Prostate gland (tissue), 2 donors: ENCODE data around the gene DOCK2. TPM values are rescaled to one million over a fixed set of nuclear protein-coding genes. Genes with fewer than 3 reads are reported as not detected.
A peak's percentile ranks its signal among the peaks of the same experiment; 100 is the strongest.
"Not testable (repeated sequence)": the region's sequence is repeated elsewhere in the genome, so short reads cannot be mapped to it uniquely, and the experiment has no call there.

ENCODE experiments used
- DNase-seq: peaks from one replicate; pipeline ENCODE4 v3.0.0-alpha.2; 2019; ENCODE audit warnings: low spot score
- H3K27ac ChIP-seq, 2 donors: fragments of 200-600 bp; sonication (generic); 2 replicates each; pipeline ENCODE4 v1.5.1; 2017 to 2019
- H3K27me3 ChIP-seq: fragments of 200-600 bp; sonication (generic); replicated peaks from 2 replicates; pipeline ENCODE4 v1.5.1; 2019; ENCODE audit not compliant: insufficient read depth
- H3K36me3 ChIP-seq, 2 donors: fragments of 200-600 bp; sonication (generic); 1 replicate in 1 of 2; 2 replicates in 1 of 2; pipeline versions ENCODE4 v1.5.1 to v1.8.1; 2017 to 2019
- H3K4me1 ChIP-seq: fragments of 200-600 bp; sonication (generic); replicated peaks from 2 replicates; pipeline ENCODE4 v1.5.1; 2019
- H3K4me3 ChIP-seq, 2 donors: fragments of 200-600 bp; sonication (generic); 2 replicates each; pipeline ENCODE4 v1.5.1; 2017 to 2019
- H3K9me3 ChIP-seq: fragments of 200-600 bp; sonication (generic); 2 replicates; pipeline ENCODE4 v1.5.1; 2017
- POLR2A ChIP-seq: fragments of 450-650 bp; IDR thresholded peaks from one replicate; pipeline ENCODE4 v1.6.1; 2016; ENCODE audit warnings: antibody characterized with exemption, mild to moderate bottlenecking
- POLR2AphosphoS5 ChIP-seq: sonication (generic); formaldehyde crosslinking; IDR thresholded peaks from one replicate; pipeline ENCODE4 v1.6.1; 2017; ENCODE audit warnings: antibody characterized with exemption
- WGBS: methylation state at CpG from one replicate; pipeline ENCODE4 v1.1.5; 2018; 5-methylcytosine and 5-hydroxymethylcytosine counted together
- intact Hi-C: fragments of 100-400 bp; cut with DNase I; formaldehyde crosslinking; loops from one replicate; pipeline ENCODE4 v1.14.2; 2022
- total RNA-seq, 2 donors: library from RNA; depleted of rRNA; stranded (reverse); fragments of >200 nt; gene quantifications; one replicate each; pipeline ENCODE4 v1.1.0, GENCODE V29; 2016
- TF ChIP-seq, protein P1 (sequence below), 4 experiments: fragments of 200-600 bp in 2 of 4; fragments of 450-650 bp in 2 of 4; sonication (generic) in 2 of 4; IDR thresholded peaks; 1 replicate in 3 of 4; 2 replicates in 1 of 4; pipeline ENCODE4 v1.5.1; 2016 to 2019; ENCODE audit warnings: antibody characterized with exemption in 4 of 4, mild to moderate bottlenecking in 2 of 4, moderate library complexity in 2 of 4

DOCK2 gene
- total RNA-seq, 2 donors from 2014 or later, result 2.5 to 6.2 TPM

DNA sequence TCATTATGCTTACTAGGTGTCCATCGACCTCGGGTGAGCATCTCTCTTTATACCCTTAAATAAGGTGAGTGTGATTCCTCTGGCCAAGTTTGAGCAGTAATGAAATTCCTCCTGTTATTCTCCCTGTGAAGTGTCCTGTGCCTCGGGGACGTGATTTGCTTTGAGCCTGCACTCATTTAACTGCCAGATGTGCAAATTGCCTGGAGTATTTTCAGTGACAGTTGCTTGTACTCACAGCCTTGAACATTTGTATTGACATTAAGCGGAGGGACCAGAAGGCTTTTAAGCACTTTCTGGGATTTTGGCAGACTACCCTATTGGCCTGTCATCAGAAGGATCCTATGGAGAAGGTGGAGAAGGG is 126.9 kb downstream of the DOCK2 start:
- no peaks in the 10 kb centered on the region for H3K27me3 ChIP-seq
- no peak overlapping the region for H3K27ac ChIP-seq
- 32% methylated on average over 5 of the region's 5 CpGs for whole genome bisulfite sequencing
- DNase-seq, result no peak
- TF ChIP-seq, protein P1, sequence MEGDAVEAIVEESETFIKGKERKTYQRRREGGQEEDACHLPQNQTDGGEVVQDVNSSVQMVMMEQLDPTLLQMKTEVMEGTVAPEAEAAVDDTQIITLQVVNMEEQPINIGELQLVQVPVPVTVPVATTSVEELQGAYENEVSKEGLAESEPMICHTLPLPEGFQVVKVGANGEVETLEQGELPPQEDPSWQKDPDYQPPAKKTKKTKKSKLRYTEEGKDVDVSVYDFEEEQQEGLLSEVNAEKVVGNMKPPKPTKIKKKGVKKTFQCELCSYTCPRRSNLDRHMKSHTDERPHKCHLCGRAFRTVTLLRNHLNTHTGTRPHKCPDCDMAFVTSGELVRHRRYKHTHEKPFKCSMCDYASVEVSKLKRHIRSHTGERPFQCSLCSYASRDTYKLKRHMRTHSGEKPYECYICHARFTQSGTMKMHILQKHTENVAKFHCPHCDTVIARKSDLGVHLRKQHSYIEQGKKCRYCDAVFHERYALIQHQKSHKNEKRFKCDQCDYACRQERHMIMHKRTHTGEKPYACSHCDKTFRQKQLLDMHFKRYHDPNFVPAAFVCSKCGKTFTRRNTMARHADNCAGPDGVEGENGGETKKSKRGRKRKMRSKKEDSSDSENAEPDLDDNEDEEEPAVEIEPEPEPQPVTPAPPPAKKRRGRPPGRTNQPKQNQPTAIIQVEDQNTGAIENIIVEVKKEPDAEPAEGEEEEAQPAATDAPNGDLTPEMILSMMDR (IDR thresholded peaks at IDR 0.05), result no peak
- TF ChIP-seq POLR2A (no peak), POLR2AphosphoS5 (no peak)
- intact Hi-C loops, result no loop called here
- no peaks in the 10 kb centered on the region for H3K9me3 ChIP-seq
- no peaks in the 10 kb centered on the region for H3K4me1 ChIP-seq
- no peaks in the 10 kb centered on the region for H3K36me3 ChIP-seq
- H3K4me3 ChIP-seq, result no peak overlapping the region

DNA sequence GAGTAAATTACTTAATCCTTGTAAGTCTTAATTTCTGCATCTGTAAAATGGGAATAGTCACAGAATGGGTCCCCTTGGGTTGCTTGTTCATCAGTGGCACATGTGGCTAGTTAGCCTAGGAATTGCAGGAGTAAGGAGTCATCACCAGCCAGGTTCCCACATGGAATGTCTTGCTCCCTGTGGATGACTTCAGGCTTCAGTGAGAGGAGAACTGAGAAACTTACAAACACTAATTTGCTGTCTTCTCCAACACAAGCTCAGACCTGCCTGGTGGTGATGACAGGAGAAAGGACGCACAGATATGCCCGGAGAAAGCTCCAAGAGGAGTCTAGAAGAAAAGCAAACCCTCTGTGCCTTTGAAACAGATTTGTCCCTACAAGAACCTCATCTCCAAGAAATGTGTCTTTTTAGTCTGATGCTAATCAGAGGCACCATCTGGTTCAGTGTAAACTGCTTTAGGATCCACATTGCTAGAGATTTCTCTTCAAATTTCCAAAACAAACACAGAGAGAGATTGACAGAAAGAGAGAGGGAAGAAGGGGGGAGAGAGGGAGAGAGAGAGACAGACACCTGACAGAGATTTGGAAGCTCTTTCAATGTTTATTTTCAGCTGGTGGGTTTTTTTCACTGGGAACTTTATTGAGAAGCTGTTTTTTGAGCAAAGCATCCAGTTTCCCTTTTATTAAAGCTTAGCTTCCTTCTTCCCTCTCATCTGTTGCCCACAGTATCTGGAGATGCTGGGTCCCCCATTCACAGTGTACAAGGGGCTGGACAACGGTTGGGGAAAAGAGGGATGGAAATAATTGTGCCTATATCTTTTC is 128.3 kb downstream of the DOCK2 start:
- TF ChIP-seq, protein P1 (IDR thresholded peaks at IDR 0.05), result no peak
- no peak for TF ChIP-seq POLR2AphosphoS5
- no peak for TF ChIP-seq POLR2A
- Histone ChIP-seq H3K27me3 (no peaks in the 10 kb centered on the region), H3K4me1 (no peaks in the 10 kb centered on the region), H3K27ac (peak overlapping the region in 1 of 2 donors; percentile 28), H3K36me3 (no peaks in the 10 kb centered on the region), H3K4me3 (no peak overlapping the region), H3K9me3 (no peaks in the 10 kb centered on the region)
- intact Hi-C loops, result no loop called here
- no peak for DNase-seq
- 31% methylated on average over 3 of the region's 3 CpGs for WGBS

DNA sequence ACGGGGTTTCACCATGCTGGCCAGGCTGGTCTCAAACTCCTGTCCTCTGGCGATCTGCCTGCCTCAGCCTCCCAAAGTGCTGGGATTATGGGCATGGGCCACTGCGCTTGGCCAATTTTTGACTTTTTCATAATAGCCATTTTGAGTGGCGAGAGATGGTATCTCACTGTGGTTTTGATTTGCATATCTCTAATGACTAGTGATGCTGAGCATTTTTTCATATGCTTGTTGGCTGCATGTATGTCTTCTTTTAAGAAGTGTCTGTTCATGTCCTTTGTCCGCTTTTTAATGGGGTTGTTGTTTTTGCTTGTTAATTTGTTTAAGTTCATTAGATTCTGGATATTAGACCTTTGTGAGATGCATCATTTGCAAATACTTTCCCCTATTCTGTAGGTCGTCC is 129.9 kb downstream of the DOCK2 start:
- H3K27ac ChIP-seq, H3K27me3 ChIP-seq, H3K4me1 ChIP-seq, H3K9me3 ChIP-seq, H3K36me3 ChIP-seq, DNase-seq, intact Hi-C loops, H3K4me3 ChIP-seq: not testable (repeated sequence)
- WGBS, result 95% methylated on average over 6 of the region's 6 CpGs

DNA sequence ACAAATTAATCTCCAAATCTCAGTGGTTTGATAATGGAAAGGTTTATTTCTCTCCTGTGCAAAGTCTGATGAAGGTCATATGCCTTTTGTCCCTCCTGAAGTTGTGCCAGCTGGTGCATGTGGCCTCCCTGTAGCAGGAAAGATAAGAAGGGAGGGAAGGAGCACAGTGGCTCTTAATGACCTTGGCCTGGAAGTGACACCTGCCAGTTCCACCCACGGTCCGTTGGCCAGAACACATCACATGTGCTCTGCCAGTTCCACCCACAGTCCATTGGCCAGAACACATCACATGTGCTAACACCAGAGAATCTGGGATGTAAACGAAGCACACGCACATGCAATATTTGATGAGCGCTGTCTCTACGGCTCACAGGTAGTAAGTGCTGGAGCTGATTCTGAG is 130.9 kb downstream of the DOCK2 start:
- no peaks in the 10 kb centered on the region for H3K4me1 ChIP-seq
- no peaks in the 10 kb centered on the region for H3K36me3 ChIP-seq
- H3K27ac ChIP-seq, result no peak overlapping the region
- H3K27me3 ChIP-seq, result no peaks in the 10 kb centered on the region
- H3K9me3 ChIP-seq, result no peaks in the 10 kb centered on the region
- 77% methylated on average over 6 of the region's 6 CpGs for WGBS
- H3K4me3 ChIP-seq, result no peak overlapping the region
- intact Hi-C loops, result no loop called here
- DNase-seq, result no peak
- no peak for TF ChIP-seq POLR2A
- no peak for TF ChIP-seq POLR2AphosphoS5
- TF ChIP-seq, protein P1 (IDR thresholded peaks at IDR 0.05), result no peak

DNA sequence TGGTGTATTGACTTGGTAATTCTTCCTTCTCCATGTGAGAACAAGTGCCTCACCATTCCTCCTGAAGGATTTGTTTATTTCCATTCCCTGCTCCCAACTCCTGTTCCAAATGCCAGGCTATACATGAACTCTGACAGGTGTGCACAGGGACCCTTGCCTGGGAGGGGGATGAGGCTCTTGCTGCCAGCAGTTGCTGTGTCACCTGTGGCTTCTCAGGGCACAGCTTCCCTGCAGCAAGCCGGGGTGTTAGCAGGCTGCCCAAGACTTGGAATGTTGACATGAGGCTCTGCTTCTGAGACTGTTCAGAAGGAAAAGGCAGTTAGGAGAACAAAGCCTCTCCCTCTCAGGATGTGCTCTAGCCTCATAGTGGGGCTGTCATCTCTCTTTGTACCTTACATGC is 131.3 kb downstream of the DOCK2 start:
- Histone ChIP-seq H3K27ac (no peak overlapping the region), H3K9me3 (no peaks in the 10 kb centered on the region), H3K4me3 (no peak overlapping the region), H3K4me1 (no peaks in the 10 kb centered on the region), H3K27me3 (no peaks in the 10 kb centered on the region), H3K36me3 (no peaks in the 10 kb centered on the region)
- TF ChIP-seq, protein P1 (IDR thresholded peaks at IDR 0.05), result no peak
- TF ChIP-seq POLR2A (no peak), POLR2AphosphoS5 (no peak)
- intact Hi-C loops, result no loop called here
- DNase-seq, result no peak
- WGBS, result 33% methylated on average over 1 of the region's 1 CpG
